ENCODE results near the gene EPB41L4B.
"Not testable (repeated sequence)": the region's sequence is repeated elsewhere in the genome, so short reads cannot be mapped to it uniquely, and the experiment has no call there.

EPB41L4B gene

GRCh38 chr9:109138421-109138820 is 182.4 kb downstream of the EPB41L4B start:
- H3K4me1 ChIP-seq (ENCODE audit: insufficient read depth, low read length): no peaks in the 10 kb centered on the region
- H3K9me3 ChIP-seq (ENCODE audit: control insufficient read depth, insufficient read depth, low read length): no peaks in the 10 kb centered on the region
- no peak overlapping the region for H3K9ac ChIP-seq (ENCODE audit: low read depth, low read length)
- H3K36me3 ChIP-seq (ENCODE audit: insufficient read depth, low read length): no peaks in the 10 kb centered on the region

- H3K9me3 ChIP-seq (ENCODE audit: control insufficient read depth, insufficient read depth, low read length): no peaks in the 10 kb centered on the region
- no peaks in the 10 kb centered on the region for H3K4me1 ChIP-seq (ENCODE audit: insufficient read depth, low read length)
- no peaks in the 10 kb centered on the region for H3K36me3 ChIP-seq (ENCODE audit: insufficient read depth, low read length)
- no peak overlapping the region for H3K9ac ChIP-seq (ENCODE audit: low read depth, low read length)
Observed at GRCh38 chr9:109134167-109134578, 186.7 kb downstream of the EPB41L4B start.

DNA sequence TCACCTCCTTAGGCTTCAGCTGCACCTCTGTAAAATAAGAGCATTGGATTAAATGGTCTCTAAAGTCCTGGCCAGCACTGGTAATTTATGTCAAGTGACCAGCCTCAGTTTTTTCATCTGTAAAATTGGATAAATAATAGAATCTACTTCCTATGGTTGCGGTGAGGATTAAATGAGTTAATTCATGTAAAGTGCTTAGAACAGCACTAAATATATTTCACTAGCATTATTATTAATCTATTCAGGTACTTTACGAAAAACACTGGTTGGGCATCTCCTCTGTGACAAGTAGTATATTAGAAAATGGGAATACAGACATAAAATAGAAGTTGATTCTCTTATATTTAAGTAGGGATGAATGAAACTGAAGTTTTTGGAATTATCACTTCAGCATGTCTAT is 187.3 kb downstream of the EPB41L4B start:
- Histone ChIP-seq H3K9me3 (ENCODE audit: control insufficient read depth, insufficient read depth, low read length) (no peaks in the 10 kb centered on the region), H3K4me1 (ENCODE audit: insufficient read depth, low read length) (no peaks in the 10 kb centered on the region), H3K9ac (ENCODE audit: low read depth, low read length) (no peak overlapping the region)

DNA sequence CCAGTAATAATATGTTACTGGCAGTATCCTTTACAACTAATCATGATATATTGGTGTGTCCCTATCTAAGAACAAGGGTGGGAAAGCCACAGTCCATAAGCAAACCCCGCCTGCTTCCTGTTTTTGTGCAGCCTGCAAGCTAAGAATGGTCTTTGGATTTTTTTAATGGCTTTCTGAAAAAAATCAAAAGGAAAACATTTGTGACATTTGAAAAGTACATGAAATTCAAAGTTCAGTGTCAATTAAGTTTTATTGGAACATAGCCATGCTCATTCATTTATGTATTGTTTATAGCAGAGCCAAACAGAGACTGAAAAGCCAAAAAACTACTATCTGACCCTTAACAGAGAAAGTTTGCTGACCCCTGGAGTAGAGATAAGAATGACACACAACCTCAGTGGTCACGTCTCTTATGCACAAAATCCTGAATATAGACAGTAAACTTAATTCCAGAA is 188.3 kb downstream of the EPB41L4B start:
- Histone ChIP-seq H3K9me3 (ENCODE audit: control insufficient read depth, insufficient read depth, low read length) (no peaks in the 10 kb centered on the region), H3K9ac (ENCODE audit: low read depth, low read length) (no peak overlapping the region), H3K4me1 (ENCODE audit: insufficient read depth, low read length) (no peaks in the 10 kb centered on the region), H3K36me3 (ENCODE audit: insufficient read depth, low read length) (no peaks in the 10 kb centered on the region)

More for the DNA sequence above, 187.3 kb downstream of the EPB41L4B start:
- no peaks in the 10 kb centered on the region for H3K36me3 ChIP-seq (ENCODE audit: insufficient read depth, low read length)

DNA sequence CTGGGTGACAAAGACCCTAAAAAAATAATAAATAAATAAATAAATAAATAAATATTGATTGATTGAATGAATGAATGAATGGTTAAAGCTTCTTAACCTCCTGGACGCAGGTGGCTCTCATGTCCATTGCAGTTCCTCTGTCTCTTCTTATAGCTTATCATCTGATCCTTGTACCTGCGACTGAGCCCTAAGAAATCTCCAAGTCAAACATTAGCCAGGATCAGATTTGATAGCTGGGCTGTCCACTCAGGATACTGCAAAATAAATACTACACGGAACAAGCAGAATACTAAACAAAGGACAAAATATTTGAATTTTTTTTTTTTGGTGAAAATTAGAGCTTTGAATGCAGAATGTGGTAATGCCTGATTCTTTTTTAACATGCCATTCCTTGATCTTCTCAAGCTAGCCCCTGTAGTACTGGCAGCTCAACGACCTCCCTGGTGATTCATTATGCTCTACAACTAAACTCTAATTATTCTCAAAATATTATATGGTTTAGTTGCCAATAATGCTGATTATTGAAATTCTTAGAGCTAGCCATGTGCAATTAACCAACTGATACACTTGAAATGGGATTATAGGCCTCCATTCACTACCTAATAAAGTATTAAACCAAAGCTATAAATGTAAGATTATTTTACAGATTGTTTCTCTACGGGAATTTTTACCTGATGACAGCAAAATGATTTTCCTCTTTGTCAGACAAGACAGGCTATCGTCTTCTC is 191.2 kb downstream of the EPB41L4B start:
- Histone ChIP-seq H3K9ac (ENCODE audit: low read depth, low read length) (no peak overlapping the region), H3K9me3 (ENCODE audit: control insufficient read depth, insufficient read depth, low read length) (no peaks in the 10 kb centered on the region), H3K4me1 (ENCODE audit: insufficient read depth, low read length) (no peaks in the 10 kb centered on the region), H3K36me3 (ENCODE audit: insufficient read depth, low read length) (no peaks in the 10 kb centered on the region)

DNA sequence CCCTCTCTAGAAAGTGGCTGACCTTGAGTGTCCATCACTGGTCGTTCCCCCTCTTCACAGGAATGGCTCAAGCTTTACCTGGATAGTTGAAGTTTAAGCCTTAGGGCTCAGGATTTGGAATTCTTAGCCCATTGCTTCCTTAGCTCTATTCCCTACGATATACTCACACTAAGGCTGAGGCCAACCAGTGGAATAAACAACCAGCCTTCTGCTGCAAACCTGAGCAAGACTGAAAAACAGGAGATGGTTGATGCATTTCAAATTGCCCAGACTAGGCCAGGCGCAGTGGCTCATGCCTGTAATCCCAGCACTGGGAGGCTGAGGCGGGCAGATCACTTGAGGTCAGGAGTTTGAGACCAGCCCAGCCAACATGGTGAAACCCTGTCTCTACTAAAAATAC is 194.2 kb downstream of the EPB41L4B start:
- H3K4me1 ChIP-seq (ENCODE audit: insufficient read depth, low read length); H3K36me3 ChIP-seq (ENCODE audit: insufficient read depth, low read length); H3K9me3 ChIP-seq (ENCODE audit: control insufficient read depth, insufficient read depth, low read length); H3K9ac ChIP-seq (ENCODE audit: low read depth, low read length): not testable (repeated sequence)

GRCh38 chr9:109124121-109124520 is 196.7 kb downstream of the EPB41L4B start:
- Histone ChIP-seq H3K36me3 (ENCODE audit: insufficient read depth, low read length) (no peaks in the 10 kb centered on the region), H3K9ac (ENCODE audit: low read depth, low read length) (no peak overlapping the region), H3K4me1 (ENCODE audit: insufficient read depth, low read length) (peaks cover 15% of the 10 kb centered on the region), H3K9me3 (ENCODE audit: control insufficient read depth, insufficient read depth, low read length) (no peaks in the 10 kb centered on the region)

DNA sequence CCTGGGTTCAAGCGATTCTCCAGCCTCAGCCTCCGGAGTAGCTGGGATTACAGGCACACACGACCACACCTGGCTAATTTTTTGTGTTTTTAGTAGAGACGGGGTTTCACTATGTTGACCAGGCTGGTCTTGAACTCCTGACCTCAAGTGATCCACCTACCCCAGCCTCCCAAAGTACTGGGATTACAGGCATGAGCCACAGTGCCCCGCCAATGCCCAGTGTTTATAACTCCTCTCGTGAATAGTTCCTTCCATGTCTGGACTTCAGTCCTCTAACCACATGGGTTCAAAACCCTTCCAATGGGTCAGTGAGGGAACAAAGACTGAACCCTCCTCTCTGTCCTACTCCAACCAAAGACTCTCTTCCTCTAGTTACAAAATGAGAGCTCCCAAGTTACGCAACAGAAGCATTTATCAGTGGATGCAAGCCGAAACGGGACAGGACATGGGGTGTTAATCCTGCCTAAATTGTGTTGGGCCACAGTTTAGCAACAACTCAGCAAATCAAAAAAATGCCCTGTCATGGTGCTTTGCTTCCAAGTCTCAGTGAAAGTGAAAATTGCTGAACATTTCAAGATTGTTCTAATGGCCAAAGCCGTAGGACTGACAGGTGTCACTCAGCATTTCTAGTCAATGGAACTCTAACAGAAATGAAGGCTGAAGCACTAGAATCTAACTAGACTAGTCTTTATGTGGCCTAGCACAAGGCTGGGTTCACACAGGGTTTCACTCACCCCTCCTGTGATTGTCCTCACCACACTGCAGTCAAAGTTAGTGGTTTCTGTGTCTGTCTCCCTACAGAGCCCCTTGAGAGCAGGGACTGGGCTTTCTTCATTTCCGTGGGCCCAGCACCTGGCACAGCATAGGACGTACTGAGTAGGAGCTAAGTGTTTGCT is 197.9 kb downstream of the EPB41L4B start:
- H3K36me3 ChIP-seq (ENCODE audit: insufficient read depth, low read length): no peaks in the 10 kb centered on the region
- H3K9me3 ChIP-seq (ENCODE audit: control insufficient read depth, insufficient read depth, low read length): no peaks in the 10 kb centered on the region
- H3K9ac ChIP-seq (ENCODE audit: low read depth, low read length): no peak overlapping the region
- peaks cover 17% of the 10 kb centered on the region for H3K4me1 ChIP-seq (ENCODE audit: insufficient read depth, low read length)

Data from ES-I3 (cell line).